Measurements from ENCODE around the gene PLAAT2. TPM values are rescaled to one million over a fixed set of nuclear protein-coding genes. Genes with fewer than 3 reads are reported as not detected.
"Not testable (repeated sequence)": the region's sequence is repeated elsewhere in the genome, so short reads cannot be mapped to it uniquely, and the experiment has no call there.

The PLAAT2 gene
- total RNA-seq, 1 experiment from 2014 or later: 0.58 TPM

GRCh38 chr11:63551091-63551888, 11.9 kb downstream of the PLAAT2 start:
- POLR2A ChIA-PET: interaction anchor here (0.6 to 1.2 kb wide), 2 partner anchors 13 to 1226 kb away, joined by 3 to 4 read pairs; no protein-coding TSS in a partner anchor
- H3K27ac Mint-ChIP-seq (ENCODE audit: low read depth, unreplicated experiment): no peak overlapping the region
- no peak for TF ChIP-seq CTCF (IDR thresholded peaks at IDR 0.05; ENCODE audit: unreplicated experiment)

GRCh38 chr11:63550156-63550700, 13.0 kb downstream of the PLAAT2 start:
- intact Hi-C loops (cut with micrococcal nuclease); H3K36me3 Mint-ChIP-seq (ENCODE audit: insufficient read depth, unreplicated experiment); CTCF ChIA-PET; POLR2A ChIA-PET; H3K27me3 Mint-ChIP-seq (ENCODE audit: insufficient read depth, unreplicated experiment); H3K27ac Mint-ChIP-seq (ENCODE audit: low read depth, unreplicated experiment); BruUV-seq (replicated peaks); DNase-seq (ENCODE audit: unreplicated experiment); H3K4me1 Mint-ChIP-seq (ENCODE audit: insufficient read depth, unreplicated experiment); H3K4me3 Mint-ChIP-seq (ENCODE audit: unreplicated experiment); H3K9me3 Mint-ChIP-seq (ENCODE audit: unreplicated experiment): not testable (repeated sequence)

More at GRCh38 chr11:63551091-63551888, 11.9 kb downstream of the PLAAT2 start:
- no peaks in the 10 kb centered on the region for H3K4me1 Mint-ChIP-seq (ENCODE audit: insufficient read depth, unreplicated experiment)
- H3K27me3 Mint-ChIP-seq (ENCODE audit: insufficient read depth, unreplicated experiment): no peaks in the 10 kb centered on the region
- H3K9me3 Mint-ChIP-seq (ENCODE audit: unreplicated experiment): no peaks in the 10 kb centered on the region
- no TSS peak for BruUV-seq (replicated peaks)
- CTCF ChIA-PET: no interaction called here
- intact Hi-C loops (cut with micrococcal nuclease): no loop called here
- H3K4me3 Mint-ChIP-seq (ENCODE audit: unreplicated experiment): no peak overlapping the region
- DNase-seq (ENCODE audit: unreplicated experiment): no peak
- peaks cover 5% of the 10 kb centered on the region for H3K36me3 Mint-ChIP-seq (ENCODE audit: insufficient read depth, unreplicated experiment)

GRCh38 chr11:63549411-63549810, 13.8 kb downstream of the PLAAT2 start:
- TF ChIP-seq CTCF (IDR thresholded peaks at IDR 0.05; ENCODE audit: unreplicated experiment): no peak
- Mint-ChIP-seq H3K27me3 (ENCODE audit: insufficient read depth, unreplicated experiment) (no peaks in the 10 kb centered on the region), H3K4me3 (ENCODE audit: unreplicated experiment) (no peak overlapping the region), H3K27ac (ENCODE audit: low read depth, unreplicated experiment) (no peak overlapping the region), H3K36me3 (ENCODE audit: insufficient read depth, unreplicated experiment) (peaks cover 5% of the 10 kb centered on the region), H3K4me1 (ENCODE audit: insufficient read depth, unreplicated experiment) (no peaks in the 10 kb centered on the region), H3K9me3 (ENCODE audit: unreplicated experiment) (no peaks in the 10 kb centered on the region)
- BruUV-seq (replicated peaks): no TSS peak
- DNase-seq (ENCODE audit: unreplicated experiment): no peak
- POLR2A ChIA-PET: no interaction called here
- CTCF ChIA-PET: interaction anchor here (0.8 kb wide), 1 partner anchor 10 kb away, joined by 3 read pairs; no protein-coding TSS in a partner anchor
- intact Hi-C loops (cut with micrococcal nuclease): no loop called here

- BruUV-seq (replicated peaks): no TSS peak
- no peaks in the 10 kb centered on the region for H3K9me3 Mint-ChIP-seq (ENCODE audit: unreplicated experiment)
- no peaks in the 10 kb centered on the region for H3K4me1 Mint-ChIP-seq (ENCODE audit: insufficient read depth, unreplicated experiment)
- no peak overlapping the region for H3K27ac Mint-ChIP-seq (ENCODE audit: low read depth, unreplicated experiment)
- H3K36me3 Mint-ChIP-seq (ENCODE audit: insufficient read depth, unreplicated experiment): peaks cover 5% of the 10 kb centered on the region
- intact Hi-C loops (cut with micrococcal nuclease): no loop called here
- no peak for TF ChIP-seq CTCF (IDR thresholded peaks at IDR 0.05; ENCODE audit: unreplicated experiment)
- H3K27me3 Mint-ChIP-seq (ENCODE audit: insufficient read depth, unreplicated experiment): no peaks in the 10 kb centered on the region
- CTCF ChIA-PET: interaction anchor here (0.5 kb wide), 1 partner anchor 362 kb away, joined by 3 read pairs; no protein-coding TSS in a partner anchor
- DNase-seq (ENCODE audit: unreplicated experiment): no peak
- no peak overlapping the region for H3K4me3 Mint-ChIP-seq (ENCODE audit: unreplicated experiment)
- POLR2A ChIA-PET: no interaction called here
Measured at GRCh38 chr11:63548178-63548577, 15.0 kb downstream of the PLAAT2 start.

Measured in MCF 10A (cell line).